OCI-LY3 (cell line): Measurements from ENCODE around the gene VCAN.

Experiments used
- H2AFZ ChIP-seq: fragments of 200-600, 300-600 bp; shearing (Covaris generic); 2 replicates; pipeline ENCODE4 v1.6.0; 2014; ENCODE audit warnings: antibody characterized with exemption, low read depth, low read length
- H3K27ac ChIP-seq: fragments of 200-600, 300-600 bp; sonication (generic); 2 replicates; pipeline ENCODE4 v1.5.1; 2014; ENCODE audit warnings: mild to moderate bottlenecking, low read length, moderate library complexity, mixed read lengths
- H3K27me3 ChIP-seq: fragments of 200-600, 300-600 bp; sonication (generic); 2 replicates; pipeline ENCODE4 v1.6.1; 2014; ENCODE audit warnings: low read depth, low read length, mixed read lengths
- H3K36me3 ChIP-seq: fragments of 200-600, 300-600 bp; sonication (generic); replicated peaks from 2 replicates; pipeline ENCODE3; 2014; ENCODE audit warnings: low read depth, low read length, mixed read lengths
- H3K4me1 ChIP-seq: fragments of 300-600, 200-600 bp; sonication (generic); 2 replicates; pipeline ENCODE4 v1.6.1; 2014; ENCODE audit warnings: low read length, mixed read lengths
- H3K4me2 ChIP-seq: fragments of 200-600, 300-600 bp; sonication (generic); 2 replicates; pipeline ENCODE4 v1.6.1; 2014; ENCODE audit warnings: low read length, mixed read lengths
- H3K4me3 ChIP-seq: fragments of 300-600, 200-600 bp; sonication (generic); 2 replicates; pipeline ENCODE4 v1.5.1; 2014; ENCODE audit warnings: antibody characterized with exemption, mild to moderate bottlenecking, low read length, moderate library complexity
- H3K79me2 ChIP-seq: fragments of 300-600, 200-600 bp; shearing (Covaris generic); 2 replicates; pipeline ENCODE4 v1.6.1; 2014; ENCODE audit warnings: mild to moderate bottlenecking, low read length, mixed read lengths
- H3K9ac ChIP-seq: fragments of 300-600, 200-600 bp; shearing (Covaris generic); 2 replicates; pipeline ENCODE4 v1.6.0; 2014; ENCODE audit warnings: mild to moderate bottlenecking, low read length, moderate library complexity
- H3K9me3 ChIP-seq: fragments of 200-600, 300-600 bp; shearing (Covaris generic); 2 replicates; pipeline ENCODE4 v1.6.1; 2014; ENCODE audit warnings: low read length, mixed read lengths; ENCODE audit not compliant: insufficient read depth
- H4K20me1 ChIP-seq: fragments of 200-600, 300-600 bp; sonication (generic); 2 replicates; pipeline ENCODE4 v1.6.1; 2016; ENCODE audit warnings: low read length, mixed read lengths; ENCODE audit not compliant: insufficient read depth
- EZH2phosphoT487 ChIP-seq: fragments of 200-600 bp; shearing (Covaris generic); IDR thresholded peaks from 2 replicates; pipeline ENCODE4 v1.6.1; 2018; ENCODE audit warnings: antibody characterized with exemption, mixed run types, low read depth
- TF ChIP-seq, protein P1 (sequence below): fragments of 200-600, 300-600 bp; sonication (generic); IDR thresholded peaks from 2 replicates; pipeline ENCODE4 v1.5.1; 2014; ENCODE audit warnings: antibody characterized with exemption, low read length, low read depth

The VCAN gene

GRCh38 chr5:83513081-83513480 lies 41.5 kb downstream of the VCAN start:
- no peak overlapping the region for H3K4me3 ChIP-seq

GRCh38 chr5:83513491-83513890 lies 41.9 kb downstream of the VCAN start:
- H3K9me3 ChIP-seq: no peaks in the 10 kb centered on the region
- no peaks in the 10 kb centered on the region for H3K36me3 ChIP-seq
- no peak overlapping the region for H3K4me3 ChIP-seq
- H3K27ac ChIP-seq: no peak overlapping the region
- no peak overlapping the region for H3K4me2 ChIP-seq
- peaks cover 5% of the 10 kb centered on the region; the same call in 1 of the 2 replicates for H3K4me1 ChIP-seq
- no peak for TF ChIP-seq EZH2phosphoT487
- TF ChIP-seq, protein P1, sequence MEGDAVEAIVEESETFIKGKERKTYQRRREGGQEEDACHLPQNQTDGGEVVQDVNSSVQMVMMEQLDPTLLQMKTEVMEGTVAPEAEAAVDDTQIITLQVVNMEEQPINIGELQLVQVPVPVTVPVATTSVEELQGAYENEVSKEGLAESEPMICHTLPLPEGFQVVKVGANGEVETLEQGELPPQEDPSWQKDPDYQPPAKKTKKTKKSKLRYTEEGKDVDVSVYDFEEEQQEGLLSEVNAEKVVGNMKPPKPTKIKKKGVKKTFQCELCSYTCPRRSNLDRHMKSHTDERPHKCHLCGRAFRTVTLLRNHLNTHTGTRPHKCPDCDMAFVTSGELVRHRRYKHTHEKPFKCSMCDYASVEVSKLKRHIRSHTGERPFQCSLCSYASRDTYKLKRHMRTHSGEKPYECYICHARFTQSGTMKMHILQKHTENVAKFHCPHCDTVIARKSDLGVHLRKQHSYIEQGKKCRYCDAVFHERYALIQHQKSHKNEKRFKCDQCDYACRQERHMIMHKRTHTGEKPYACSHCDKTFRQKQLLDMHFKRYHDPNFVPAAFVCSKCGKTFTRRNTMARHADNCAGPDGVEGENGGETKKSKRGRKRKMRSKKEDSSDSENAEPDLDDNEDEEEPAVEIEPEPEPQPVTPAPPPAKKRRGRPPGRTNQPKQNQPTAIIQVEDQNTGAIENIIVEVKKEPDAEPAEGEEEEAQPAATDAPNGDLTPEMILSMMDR: no peak
- H4K20me1 ChIP-seq: no peaks in the 10 kb centered on the region
- no peak overlapping the region for H3K9ac ChIP-seq
- no peaks in the 10 kb centered on the region for H3K79me2 ChIP-seq
- no peaks in the 10 kb centered on the region for H3K27me3 ChIP-seq
- peak overlapping the region; percentile 30; the same call in 1 of the 2 replicates for H2AFZ ChIP-seq

More at GRCh38 chr5:83513081-83513480, 41.5 kb downstream of the VCAN start:
- Histone ChIP-seq H3K4me1 (peaks cover 5% of the 10 kb centered on the region; the same call in 1 of the 2 replicates), H3K79me2 (no peaks in the 10 kb centered on the region), H3K27me3 (no peaks in the 10 kb centered on the region), H2AFZ (0 out of 2 replicates have a peak overlapping the region, but pooled peaks have one; percentile 30), H3K9ac (no peak overlapping the region), H3K9me3 (no peaks in the 10 kb centered on the region), H3K27ac (no peak overlapping the region), H3K36me3 (no peaks in the 10 kb centered on the region), H4K20me1 (no peaks in the 10 kb centered on the region), H3K4me2 (no peak overlapping the region)
- TF ChIP-seq, protein P1: no peak
- TF ChIP-seq EZH2phosphoT487: no peak

DNA sequence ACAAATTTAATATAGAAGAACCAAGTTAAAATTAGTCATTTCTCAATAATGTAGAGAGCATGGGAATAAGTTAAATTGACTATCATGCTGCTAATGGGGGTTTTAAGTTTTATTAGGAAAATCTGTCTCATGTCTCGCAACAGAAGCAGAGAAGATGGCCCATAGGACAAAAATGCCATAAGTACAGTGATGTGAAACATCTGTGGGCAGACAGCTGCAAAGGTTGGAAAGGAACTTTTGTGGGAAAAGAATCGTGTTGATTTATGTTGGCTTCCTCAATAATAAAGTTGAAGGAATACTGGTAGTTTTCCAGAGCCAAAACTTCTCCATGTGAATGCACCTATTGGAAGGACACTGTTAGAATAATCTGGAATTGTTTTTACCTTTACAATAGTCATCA lies 44.8 kb downstream of the VCAN start:
- no peak overlapping the region for H3K4me2 ChIP-seq
- H3K36me3 ChIP-seq: no peaks in the 10 kb centered on the region

GRCh38 chr5:83517072-83517687 lies 45.6 kb downstream of the VCAN start:
- H3K9ac ChIP-seq: no peak overlapping the region
- no peak overlapping the region for H3K27ac ChIP-seq
- no peak overlapping the region for H2AFZ ChIP-seq
- no peaks in the 10 kb centered on the region for H4K20me1 ChIP-seq
- no peaks in the 10 kb centered on the region for H3K9me3 ChIP-seq
- no peak overlapping the region for H3K4me3 ChIP-seq
- H3K36me3 ChIP-seq: no peaks in the 10 kb centered on the region
- no peaks in the 10 kb centered on the region for H3K27me3 ChIP-seq
- no peaks in the 10 kb centered on the region for H3K4me1 ChIP-seq
- H3K79me2 ChIP-seq: no peaks in the 10 kb centered on the region
- H3K4me2 ChIP-seq: no peak overlapping the region
- no peak for TF ChIP-seq EZH2phosphoT487
- TF ChIP-seq, protein P1: no peak

More for the DNA sequence above, 44.8 kb downstream of the VCAN start:
- Histone ChIP-seq H3K79me2 (no peaks in the 10 kb centered on the region), H3K4me1 (no peaks in the 10 kb centered on the region), H2AFZ (no peak overlapping the region), H3K4me3 (no peak overlapping the region), H3K9me3 (no peaks in the 10 kb centered on the region), H3K27ac (no peak overlapping the region), H3K27me3 (no peaks in the 10 kb centered on the region), H3K9ac (no peak overlapping the region), H4K20me1 (no peaks in the 10 kb centered on the region)
- TF ChIP-seq, protein P1: no peak
- no peak for TF ChIP-seq EZH2phosphoT487
